GM18861 (cell line): ENCODE measurements around the gene MORN5.
"Not testable (repeated sequence)": the region's sequence is repeated elsewhere in the genome, so short reads cannot be mapped to it uniquely, and the experiment has no call there.

Experiments
- ATAC-seq: cut with Tn5 transposase; IDR thresholded peaks from one replicate; pipeline ENCODE4 v1.9.1; 2021; ENCODE audit not compliant: unreplicated experiment

MORN5 gene

DNA sequence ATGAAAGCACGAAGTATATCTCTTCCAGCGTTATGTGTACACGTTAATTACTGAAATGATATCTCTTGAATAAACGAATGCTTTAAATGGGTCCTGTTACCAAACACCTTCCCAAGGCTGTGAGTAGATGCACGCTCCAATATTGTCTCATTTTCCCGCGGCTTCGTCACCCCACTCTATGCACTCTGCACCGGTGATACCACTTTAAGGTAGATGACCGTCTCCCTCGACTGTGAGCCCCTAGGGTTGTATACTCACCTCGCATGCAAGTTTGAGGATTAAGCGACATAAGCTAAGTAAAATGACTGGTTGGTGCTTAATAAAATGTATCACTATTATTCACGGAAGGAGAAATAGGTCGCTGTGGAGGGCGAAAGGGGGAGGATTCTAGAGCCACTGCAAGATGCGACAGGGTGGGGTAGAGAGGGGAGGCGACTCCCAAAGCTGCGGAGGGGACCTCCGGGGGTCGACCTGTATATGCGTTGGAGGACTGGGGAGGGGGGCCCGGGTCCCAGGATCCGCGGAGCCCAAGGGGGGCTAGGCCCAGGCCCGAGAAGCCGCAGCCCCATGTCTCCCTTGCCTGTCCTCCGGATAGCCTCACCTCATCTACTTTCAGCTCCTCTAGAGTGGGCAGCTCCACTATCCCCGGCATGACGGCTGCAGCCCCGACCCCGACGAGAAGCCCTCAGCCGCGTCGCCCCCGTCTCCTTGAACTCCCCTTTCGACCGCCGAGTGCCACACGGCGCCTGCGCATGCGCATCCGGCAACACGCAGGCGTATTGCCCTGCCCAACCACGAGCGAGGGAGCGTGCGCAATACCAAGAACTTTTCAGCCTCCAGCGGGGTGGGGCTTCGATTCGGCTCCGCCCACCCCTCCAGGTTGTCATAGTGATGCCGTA, at the start of gene MORN5, which contains the start of gene NDUFA8:
Gene MORN5, plus strand, starts transcription at position 883 of the 899 bp plus-strand sequence. CDS start 65 bp downstream, outside the sequence.
Gene NDUFA8, minus strand, starts transcription at position 754 of the 899 bp plus-strand sequence. Its CDS starts 102 bp downstream, at position 652.
- peak; percentile 92 for ATAC-seq

- ATAC-seq: no peak
Observed at GRCh38 chr9:122110100-122110833, 49.4 kb upstream of the MORN5 start.

- ATAC-seq: no peak
Observed at GRCh38 chr9:122111413-122112085, 48.2 kb upstream of the MORN5 start.

DNA sequence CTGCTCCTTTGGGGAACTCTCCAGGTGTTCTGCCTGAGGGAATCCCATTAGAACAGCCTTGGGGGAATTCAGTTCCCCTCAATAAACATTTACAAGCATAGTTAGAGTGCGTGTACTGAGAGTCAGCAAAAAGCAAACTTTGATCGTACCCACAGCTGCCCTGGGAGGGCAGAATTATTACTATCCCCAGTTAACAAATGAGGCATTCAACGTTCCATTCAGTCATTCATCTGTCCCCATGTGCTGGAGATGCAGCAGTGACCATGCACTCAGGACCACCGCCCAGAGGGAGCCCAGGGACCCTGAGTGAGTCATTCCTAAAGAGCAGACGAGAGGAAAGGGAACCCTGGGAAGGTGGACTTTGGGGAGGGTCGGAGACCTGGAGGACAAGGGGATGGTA, 47.5 kb upstream of the MORN5 start:
- ATAC-seq: no peak

- ATAC-seq: no peak
Observed at GRCh38 chr9:122113574-122113973, 46.1 kb upstream of the MORN5 start.

DNA sequence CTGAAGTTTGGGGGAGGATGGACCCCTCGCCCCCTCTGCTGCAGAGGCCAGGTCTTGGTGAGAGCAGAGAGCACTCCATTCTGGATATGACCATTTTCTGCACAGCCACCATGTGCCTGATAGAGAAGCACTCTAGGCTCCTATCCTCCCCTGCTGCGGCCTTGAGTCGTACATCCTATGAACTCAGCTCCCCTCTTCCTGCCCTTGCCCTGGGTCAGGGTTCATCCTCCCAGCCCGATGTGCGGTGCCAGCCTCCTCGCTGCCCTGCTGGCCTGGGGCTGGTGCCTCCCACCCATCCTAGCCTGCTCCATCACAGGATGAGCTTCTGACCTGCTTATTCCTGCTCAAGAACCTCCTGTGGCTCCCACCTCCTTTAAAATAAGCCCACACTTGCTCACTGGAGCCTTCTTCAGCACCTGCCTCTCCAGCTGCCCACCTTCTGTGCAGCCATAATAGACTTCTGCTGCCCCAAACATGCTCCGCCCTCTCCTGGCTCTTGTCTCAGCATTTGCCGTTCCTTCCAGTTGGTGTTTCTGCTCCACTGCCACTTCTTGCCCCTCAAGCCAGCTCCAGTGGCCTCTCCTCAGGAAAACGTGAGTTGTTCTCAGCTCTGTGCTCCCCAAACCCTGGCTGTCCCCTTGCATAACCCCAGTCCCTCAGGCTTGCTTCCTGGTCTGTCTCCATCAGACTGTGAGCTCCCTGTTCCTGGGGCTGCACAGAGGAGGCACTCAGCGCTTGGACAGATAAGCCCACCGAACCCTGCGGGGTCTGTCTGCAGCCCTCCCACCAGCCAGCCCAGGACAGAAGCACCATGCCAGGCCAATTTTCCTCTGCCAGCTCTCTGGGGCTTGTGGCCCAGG, 44.3 kb upstream of the MORN5 start:
- ATAC-seq: no peak

DNA sequence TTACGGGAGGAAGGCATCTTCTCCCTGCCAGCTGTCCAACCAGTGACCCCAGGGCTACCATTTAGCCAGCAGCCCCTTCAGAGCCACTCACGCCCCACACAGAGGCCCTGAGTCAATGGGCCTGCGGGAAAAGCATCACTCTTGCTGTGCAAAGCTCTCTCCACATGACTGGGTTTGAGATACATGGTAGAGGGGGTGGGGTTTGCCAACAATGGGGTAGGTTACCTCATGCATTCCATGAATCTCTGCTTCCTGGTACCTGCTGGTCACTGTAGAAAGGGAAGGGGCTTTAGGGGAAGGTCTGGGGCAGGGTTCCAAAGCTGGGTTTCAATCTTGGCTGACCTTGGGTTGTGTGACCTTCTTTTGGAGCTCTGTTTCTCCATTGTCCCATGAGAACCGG, 43.7 kb upstream of the MORN5 start:
- ATAC-seq: no peak

GRCh38 chr9:122116448-122117173, 43.1 kb upstream of the MORN5 start:
- no peak for ATAC-seq

DNA sequence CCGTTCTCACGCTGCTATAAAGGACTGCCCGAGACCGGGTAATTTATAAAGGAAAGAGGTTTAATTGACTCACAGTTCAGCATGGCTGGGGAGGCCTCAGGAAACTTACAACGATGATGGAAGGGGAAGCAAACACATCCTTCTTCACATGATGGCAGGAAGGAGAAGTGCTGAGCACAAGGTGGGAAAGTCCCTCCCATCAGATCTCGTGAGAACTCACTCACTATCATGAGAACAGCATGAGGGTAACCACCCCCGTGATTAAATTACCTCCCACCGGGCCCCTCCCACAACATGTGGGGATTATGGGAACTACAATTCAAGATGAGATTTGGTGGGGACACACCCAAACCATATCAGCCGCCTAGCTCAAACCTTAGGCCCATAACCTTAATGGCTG, 42.5 kb upstream of the MORN5 start:
- not testable (repeated sequence) for ATAC-seq

GRCh38 chr9:122118343-122119165, 41.2 kb upstream of the MORN5 start:
- no peak for ATAC-seq

- ATAC-seq: no peak
Observed at GRCh38 chr9:122119166-122119521, 40.6 kb upstream of the MORN5 start.

- no peak for ATAC-seq
Observed at GRCh38 chr9:122119721-122120120, 40.0 kb upstream of the MORN5 start.

DNA sequence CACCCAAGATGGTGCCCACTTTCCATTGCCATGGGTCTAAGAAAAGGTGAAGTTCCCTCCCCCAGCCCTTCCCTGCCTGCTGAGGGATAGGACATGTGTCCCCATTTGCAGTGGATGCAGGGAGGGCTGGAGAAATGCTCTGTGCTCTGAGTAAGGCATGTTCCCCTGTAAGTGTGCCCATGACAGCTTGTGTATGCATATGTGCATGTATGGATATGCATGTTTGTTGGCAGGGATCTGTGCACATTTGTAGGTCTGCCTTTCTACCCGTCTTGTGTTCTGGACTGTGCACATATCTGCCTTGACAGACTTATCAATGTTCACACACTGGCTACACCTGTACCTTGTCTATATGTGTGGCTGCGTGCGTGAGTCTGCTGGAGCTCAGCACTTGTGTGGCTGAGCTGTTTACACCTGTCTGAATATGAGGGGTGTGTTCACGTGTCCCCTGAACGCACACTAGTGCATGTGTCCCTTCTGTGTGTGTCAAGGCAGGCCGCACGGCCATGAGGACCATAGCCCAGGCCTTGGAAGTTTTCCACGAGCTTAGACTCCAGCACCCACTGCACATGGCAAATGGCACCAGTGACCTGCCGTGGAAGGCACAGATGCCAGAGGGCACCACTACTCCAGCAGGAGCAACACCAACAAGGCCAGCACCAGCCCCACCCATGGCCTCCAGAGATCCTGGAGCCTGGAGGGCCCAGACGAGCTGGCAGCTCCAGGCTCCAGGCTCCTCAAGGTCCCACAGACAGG, 39.2 kb upstream of the MORN5 start:
- ATAC-seq: no peak

DNA sequence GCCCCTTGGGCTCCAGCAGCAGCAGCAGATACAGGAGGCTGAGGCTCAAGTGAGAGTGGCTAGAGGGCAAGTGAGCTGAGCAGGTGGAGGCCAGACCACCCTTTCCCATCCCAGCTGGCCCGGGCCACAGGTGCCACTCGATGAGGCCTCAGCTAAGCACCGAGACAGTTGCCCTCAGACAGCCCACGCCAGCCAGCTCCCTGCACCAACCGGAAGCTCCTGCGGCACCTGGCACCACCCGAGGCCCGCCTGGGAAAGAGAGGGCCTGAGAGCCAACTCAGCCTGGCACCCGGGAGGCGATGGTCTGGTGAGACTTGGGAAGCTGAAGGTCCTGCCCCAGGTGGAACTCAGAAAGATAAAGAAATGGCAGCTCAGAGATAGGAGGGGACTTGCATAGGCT, 38.3 kb upstream of the MORN5 start:
- ATAC-seq: no peak

GRCh38 chr9:122121931-122122330, 37.8 kb upstream of the MORN5 start:
- ATAC-seq: no peak

GRCh38 chr9:122122468-122122867, 37.2 kb upstream of the MORN5 start:
- no peak for ATAC-seq

- ATAC-seq: no peak
Observed at GRCh38 chr9:122122903-122123632, 36.6 kb upstream of the MORN5 start.

- no peak for ATAC-seq
Observed at GRCh38 chr9:122124048-122124447, 35.7 kb upstream of the MORN5 start.
